Measurements from ENCODE around the gene LAP3.

- peak; percentile 80 for TF ChIP-seq POLR2A (IDR thresholded peaks at IDR 0.05; ENCODE audit: low read length)
- TF ChIP-seq GATA1 (IDR thresholded peaks at IDR 0.05; ENCODE audit: low read depth, low read length) = no peak
These were observed at the start of gene LAP3 for GRCh38 chr4:17576932-17577664.

Measured in erythroblast (primary cell).